ENCODE data around the gene CEACAM18.
A peak's percentile ranks its signal among the peaks of the same experiment; 100 is the strongest.

The CEACAM18 gene

GRCh38 chr19:51469629-51470028 is 8.7 kb upstream of the CEACAM18 start:
- peaks cover 2% of the 10 kb centered on the region for H3K9me3 Mint-ChIP-seq
- H3K36me3 Mint-ChIP-seq (ENCODE audit: low read depth): no peaks in the 10 kb centered on the region
- no peak overlapping the region for H3K27ac Mint-ChIP-seq
- peaks cover 35% of the 10 kb centered on the region for H3K27me3 Mint-ChIP-seq
- DNase-seq: peak; percentile 5
- no peak overlapping the region for H3K4me3 Mint-ChIP-seq
- peaks cover 61% of the 10 kb centered on the region for H3K4me1 Mint-ChIP-seq (ENCODE audit: low read depth)

GRCh38 chr19:51470966-51471365 is 7.4 kb upstream of the CEACAM18 start:
- H3K27ac Mint-ChIP-seq: no peak overlapping the region
- H3K4me1 Mint-ChIP-seq (ENCODE audit: low read depth): peaks cover 67% of the 10 kb centered on the region
- no peaks in the 10 kb centered on the region for H3K9me3 Mint-ChIP-seq
- H3K36me3 Mint-ChIP-seq (ENCODE audit: low read depth): no peaks in the 10 kb centered on the region
- no peak overlapping the region for H3K4me3 Mint-ChIP-seq
- no peak for DNase-seq
- H3K27me3 Mint-ChIP-seq: peaks cover 28% of the 10 kb centered on the region

GRCh38 chr19:51471527-51471926 is 6.8 kb upstream of the CEACAM18 start:
- Mint-ChIP-seq H3K4me1 (ENCODE audit: low read depth) (peaks cover 61% of the 10 kb centered on the region), H3K36me3 (ENCODE audit: low read depth) (no peaks in the 10 kb centered on the region), H3K27ac (no peak overlapping the region), H3K27me3 (peaks cover 22% of the 10 kb centered on the region), H3K9me3 (peaks cover 3% of the 10 kb centered on the region), H3K4me3 (no peak overlapping the region)
- DNase-seq: no peak

GRCh38 chr19:51472607-51473006 is 5.7 kb upstream of the CEACAM18 start:
- DNase-seq: no peak
- Mint-ChIP-seq H3K36me3 (ENCODE audit: low read depth) (no peaks in the 10 kb centered on the region), H3K4me3 (no peak overlapping the region), H3K4me1 (ENCODE audit: low read depth) (peaks cover 55% of the 10 kb centered on the region), H3K9me3 (peaks cover 3% of the 10 kb centered on the region), H3K27ac (no peak overlapping the region), H3K27me3 (peaks cover 11% of the 10 kb centered on the region)

- H3K4me3 Mint-ChIP-seq: no peak overlapping the region
- H3K9me3 Mint-ChIP-seq: peaks cover 3% of the 10 kb centered on the region
- H3K27ac Mint-ChIP-seq: no peak overlapping the region
- peak; percentile 85 for DNase-seq
- no peaks in the 10 kb centered on the region for H3K36me3 Mint-ChIP-seq (ENCODE audit: low read depth)
- H3K27me3 Mint-ChIP-seq: peaks cover 8% of the 10 kb centered on the region
- peaks cover 51% of the 10 kb centered on the region for H3K4me1 Mint-ChIP-seq (ENCODE audit: low read depth)
Measured at GRCh38 chr19:51473009-51473707, 5.2 kb upstream of the CEACAM18 start.

- DNase-seq: no peak
- Mint-ChIP-seq H3K27me3 (peaks cover 5% of the 10 kb centered on the region), H3K9me3 (peaks cover 6% of the 10 kb centered on the region), H3K27ac (no peak overlapping the region), H3K4me3 (no peak overlapping the region), H3K36me3 (ENCODE audit: low read depth) (no peaks in the 10 kb centered on the region), H3K4me1 (ENCODE audit: low read depth) (peaks cover 65% of the 10 kb centered on the region)
Measured at GRCh38 chr19:51476164-51476563, 2.2 kb upstream of the CEACAM18 start.

GRCh38 chr19:51477344-51477743 is 995 bp upstream of the CEACAM18 start:
- no peak overlapping the region for H3K27ac Mint-ChIP-seq
- DNase-seq: no peak
- peaks cover 6% of the 10 kb centered on the region for H3K9me3 Mint-ChIP-seq
- H3K4me1 Mint-ChIP-seq (ENCODE audit: low read depth): peaks cover 60% of the 10 kb centered on the region
- peaks cover 9% of the 10 kb centered on the region for H3K27me3 Mint-ChIP-seq
- no peak overlapping the region for H3K4me3 Mint-ChIP-seq
- no peaks in the 10 kb centered on the region for H3K36me3 Mint-ChIP-seq (ENCODE audit: low read depth)

- H3K27ac Mint-ChIP-seq: peak overlapping the region; percentile 70
- H3K36me3 Mint-ChIP-seq (ENCODE audit: low read depth): no peaks in the 10 kb centered on the region
- peaks cover 42% of the 10 kb centered on the region for H3K4me1 Mint-ChIP-seq (ENCODE audit: low read depth)
- peaks cover 6% of the 10 kb centered on the region for H3K9me3 Mint-ChIP-seq
- peaks cover 23% of the 10 kb centered on the region for H3K27me3 Mint-ChIP-seq
- DNase-seq: peak; percentile 51
- H3K4me3 Mint-ChIP-seq: no peak overlapping the region
Measured at GRCh38 chr19:51479531-51480331, 1.4 kb downstream of the CEACAM18 start.

GRCh38 chr19:51480590-51480989 is 2.3 kb downstream of the CEACAM18 start:
- DNase-seq: no peak
- Mint-ChIP-seq H3K4me3 (no peak overlapping the region), H3K9me3 (peaks cover 6% of the 10 kb centered on the region), H3K27me3 (peaks cover 30% of the 10 kb centered on the region), H3K36me3 (ENCODE audit: low read depth) (no peaks in the 10 kb centered on the region), H3K4me1 (ENCODE audit: low read depth) (peaks cover 36% of the 10 kb centered on the region), H3K27ac (no peak overlapping the region)

GRCh38 chr19:51485960-51486660 is 7.8 kb downstream of the CEACAM18 start:
- H3K36me3 Mint-ChIP-seq (ENCODE audit: low read depth): no peaks in the 10 kb centered on the region
- DNase-seq: no peak
- H3K4me3 Mint-ChIP-seq: no peak overlapping the region
- H3K27ac Mint-ChIP-seq: no peak overlapping the region
- peaks cover 31% of the 10 kb centered on the region for H3K27me3 Mint-ChIP-seq
- peaks cover 27% of the 10 kb centered on the region for H3K4me1 Mint-ChIP-seq (ENCODE audit: low read depth)
- H3K9me3 Mint-ChIP-seq: peaks cover 5% of the 10 kb centered on the region

GRCh38 chr19:51488491-51488890 is 10.2 kb downstream of the CEACAM18 start:
- Mint-ChIP-seq H3K36me3 (ENCODE audit: low read depth) (no peaks in the 10 kb centered on the region), H3K4me3 (no peak overlapping the region), H3K27ac (no peak overlapping the region), H3K4me1 (ENCODE audit: low read depth) (peaks cover 30% of the 10 kb centered on the region), H3K27me3 (peaks cover 33% of the 10 kb centered on the region), H3K9me3 (peaks cover 5% of the 10 kb centered on the region)
- DNase-seq: no peak

- H3K9me3 Mint-ChIP-seq: peaks cover 5% of the 10 kb centered on the region
- peak overlapping the region; percentile 85 for H3K27ac Mint-ChIP-seq
- peaks cover 30% of the 10 kb centered on the region for H3K4me1 Mint-ChIP-seq (ENCODE audit: low read depth)
- H3K27me3 Mint-ChIP-seq: peaks cover 32% of the 10 kb centered on the region
- DNase-seq: no peak
- H3K4me3 Mint-ChIP-seq: peak overlapping the region; percentile 29
- no peaks in the 10 kb centered on the region for H3K36me3 Mint-ChIP-seq (ENCODE audit: low read depth)
Measured at GRCh38 chr19:51489113-51489512, 10.8 kb downstream of the CEACAM18 start.

- no peak overlapping the region for H3K4me3 Mint-ChIP-seq
- H3K36me3 Mint-ChIP-seq (ENCODE audit: low read depth): no peaks in the 10 kb centered on the region
- H3K9me3 Mint-ChIP-seq: peaks cover 5% of the 10 kb centered on the region
- no peak overlapping the region for H3K27ac Mint-ChIP-seq
- peaks cover 21% of the 10 kb centered on the region for H3K27me3 Mint-ChIP-seq
- DNase-seq: no peak
- peaks cover 30% of the 10 kb centered on the region for H3K4me1 Mint-ChIP-seq (ENCODE audit: low read depth)
Measured at GRCh38 chr19:51490676-51491075, 12.3 kb downstream of the CEACAM18 start.

GRCh38 chr19:51491586-51491985 is 13.2 kb downstream of the CEACAM18 start:
- Mint-ChIP-seq H3K27me3 (peaks cover 23% of the 10 kb centered on the region), H3K36me3 (ENCODE audit: low read depth) (no peaks in the 10 kb centered on the region), H3K9me3 (peaks cover 2% of the 10 kb centered on the region), H3K4me1 (ENCODE audit: low read depth) (peaks cover 30% of the 10 kb centered on the region), H3K4me3 (no peak overlapping the region), H3K27ac (no peak overlapping the region)
- no peak for DNase-seq

GRCh38 chr19:51493776-51494175 is 15.4 kb downstream of the CEACAM18 start:
- Mint-ChIP-seq H3K27me3 (peaks cover 27% of the 10 kb centered on the region), H3K27ac (no peak overlapping the region), H3K9me3 (peaks cover 2% of the 10 kb centered on the region), H3K36me3 (ENCODE audit: low read depth) (no peaks in the 10 kb centered on the region), H3K4me3 (no peak overlapping the region), H3K4me1 (ENCODE audit: low read depth) (peaks cover 21% of the 10 kb centered on the region)
- DNase-seq: no peak
